HepG2 (cell line): ENCODE measurements around the gene SNAI1. TPM values are rescaled to one million over a fixed set of nuclear protein-coding genes. Genes with fewer than 3 reads are reported as not detected.

Experiments
- ATAC-seq: fragments of 200-7000 bp; cut with Tn5 transposase; 3 replicates; pipeline ENCODE4 v1.9.1; 2020; ENCODE audit warnings: mild to moderate bottlenecking, moderate library complexity
- BruUV-seq: library from RNA; stranded (reverse); fragments of 400-500 nt; replicated peaks from 2 replicates; lab custom pipeline; 2021; lab: Mats Ljungman, UMichigan
- CTCF ChIA-PET: fragments of 300-600 bp; formaldehyde crosslinking; extraction: SDS; loops from one replicate; lab custom pipeline; 2021; ENCODE audit warnings: low total read pairs, inconsistent platforms, low intra/inter-chr PET ratio; lab: Yijun Ruan, JAX
- POLR2A ChIA-PET: fragments of 350-600 bp; sonication (Branson Sonifier 250); formaldehyde crosslinking; loops from one replicate; lab custom pipeline; 2020; ENCODE audit warnings: antibody characterized with exemption, inconsistent platforms; lab: Yijun Ruan, JAX
- DNase-seq: peaks from one replicate; pipeline ENCODE4 v3.0.0-alpha.2; 2015; ENCODE audit warnings: low spot score
- FAIRE-seq: peaks from 3 replicates; lab custom pipeline; 2011; peaks lifted over from hg19 to GRCh38; lab: Jason Lieb, UNC
- H2AFZ ChIP-seq: one replicate; pipeline ENCODE4 v1.6.1; 2011; ENCODE audit warnings: low read length, inconsistent platforms
- H3K27ac ChIP-seq: fragments of 300-600 bp; 3 replicates; pipeline ENCODE4 v1.8.0; 2011; ENCODE audit warnings: mixed run types, mild to moderate bottlenecking, mixed read lengths, low read length, inconsistent platforms; ENCODE audit not compliant: insufficient read depth; ENCODE audit errors: extremely low read length
- H3K27me3 ChIP-seq, 2 experiments: fragments of 200-600 bp in 1 of 2; 2 replicates in 1 of 2; 3 replicates in 1 of 2; pipeline versions ENCODE4 v1.6.0 to v1.8.0; 2011; ENCODE audit warnings: low read length in 2 of 2, mild to moderate bottlenecking in 2 of 2, moderate library complexity in 2 of 2, inconsistent platforms in 1 of 2; ENCODE audit not compliant: insufficient read depth in 2 of 2, control insufficient read depth in 1 of 2
- H3K36me3 ChIP-seq, 2 experiments: fragments of 200-600 bp in 1 of 2; replicated peaks in 1 of 2; 2 replicates in 1 of 2; 3 replicates in 1 of 2; pipeline versions ENCODE4 v1.5.1 to v1.8.0; 2011; ENCODE audit warnings: low read length in 2 of 2, inconsistent platforms in 1 of 2; ENCODE audit not compliant: insufficient read depth in 2 of 2, control insufficient read depth in 1 of 2
- H3K4me1 ChIP-seq: 2 replicates; pipeline ENCODE4 v1.5.1; 2012; ENCODE audit warnings: low read length, inconsistent platforms; ENCODE audit not compliant: insufficient read depth
- H3K4me2 ChIP-seq: 2 replicates; pipeline ENCODE4 v1.6.0; 2011; ENCODE audit warnings: low read depth, low read length, inconsistent platforms
- H3K4me3 ChIP-seq, 3 experiments: fragments of 200-600 bp in 1 of 3; sonication (generic), shearing (Covaris generic) in 1 of 3; replicated peaks in 1 of 3; 2 replicates each; pipeline ENCODE4 v1.5.1; 2011 to 2016; ENCODE audit warnings: low read length in 3 of 3, inconsistent platforms in 2 of 3, low read depth in 2 of 3, mild to moderate bottlenecking in 2 of 3, control low read depth in 1 of 3, mixed read lengths in 1 of 3; ENCODE audit not compliant: insufficient read depth in 1 of 3
- H3K79me2 ChIP-seq: one replicate; pipeline ENCODE4 v1.6.1; 2011; ENCODE audit warnings: low read length, inconsistent platforms; ENCODE audit not compliant: insufficient read depth
- H3K9ac ChIP-seq: 2 replicates; pipeline ENCODE4 v1.6.0; 2011; ENCODE audit warnings: mild to moderate bottlenecking, low read depth, low read length, inconsistent platforms; ENCODE audit not compliant: insufficient read depth
- H3K9me3 ChIP-seq: 2 replicates; pipeline ENCODE4 v1.5.1; 2012; ENCODE audit warnings: mild to moderate bottlenecking, low read length
- H4K20me1 ChIP-seq: 2 replicates; pipeline ENCODE4 v1.6.0; 2011; ENCODE audit warnings: inconsistent platforms, mild to moderate bottlenecking, low read length, moderate library complexity; ENCODE audit not compliant: insufficient read depth
- GMEB2 ChIP-seq: IDR thresholded peaks from 2 replicates; pipeline ENCODE4 v1.6.1; 2016; ENCODE audit warnings: missing biosample characterization, missing genetic modification reagents, low read depth
- HNRNPL ChIP-seq: fragments of 200-400 bp; formaldehyde crosslinking; IDR thresholded peaks from 2 replicates; pipeline ENCODE4 v1.6.1; 2017; ENCODE audit warnings: mild to moderate bottlenecking, low read depth, low read length
- HOXA3 ChIP-seq: sonication (generic); formaldehyde crosslinking; IDR thresholded peaks from 2 replicates; pipeline ENCODE4 v1.5.0; 2020; ENCODE audit warnings: missing genetic modification reagents
- KAT8 ChIP-seq: IDR thresholded peaks from 2 replicates; pipeline ENCODE4 v1.6.1; 2016; ENCODE audit warnings: missing genetic modification reagents, missing compliant biosample characterization
- KLF6 ChIP-seq: IDR thresholded peaks from 2 replicates; pipeline ENCODE4 v1.8.0; 2016; ENCODE audit warnings: missing biosample characterization, missing genetic modification reagents
- RERE ChIP-seq: IDR thresholded peaks from 2 replicates; pipeline ENCODE4 v1.6.1; 2016; ENCODE audit warnings: low read depth, missing genetic modification reagents, missing compliant biosample characterization
- SMAD9 ChIP-seq: sonication (generic); formaldehyde crosslinking; IDR thresholded peaks from 2 replicates; pipeline ENCODE4 v1.5.1; 2020; ENCODE audit warnings: mild to moderate bottlenecking, missing genetic modification reagents
- ZNF333 ChIP-seq: sonication (generic); formaldehyde crosslinking; IDR thresholded peaks from 2 replicates; pipeline ENCODE4 v1.4.0; 2020; ENCODE audit warnings: mild to moderate bottlenecking, missing genetic modification reagents, borderline replicate concordance
- ZNF761 ChIP-seq: sonication (generic); formaldehyde crosslinking; conservative IDR thresholded peaks from 2 replicates; pipeline ENCODE4 v1.4.0; 2020; ENCODE audit warnings: mild to moderate bottlenecking, missing genetic modification reagents
- WGBS: methylation state at CpG from one replicate; pipeline ENCODE4 v1.1.6; 2017; ENCODE audit warnings: low lambda C conversion rate; 5-methylcytosine and 5-hydroxymethylcytosine counted together
- in situ Hi-C: cut with HindIII; loops from 2 replicates; pipeline ENCODE4 v1.10.0; 2017; ENCODE audit warnings: low pct_unique_long_range_greater_than_20kb; ENCODE audit not compliant: extremely low pct_ligation_motif_present
- intact Hi-C: fragments of 100-400 bp; cut with micrococcal nuclease; formaldehyde crosslinking; loops from one replicate; pipeline ENCODE4 v1.10.0; 2022; ENCODE audit not compliant: unreplicated experiment
- polyA plus RNA-seq, 8 experiments: library from polyadenylated mRNA; depleted of rRNA in 3 of 8; stranded (reverse) in 7 of 8; unstranded in 1 of 8; fragments of >200 nt; fragmentation: Illumina TruSeq in 4 of 8; extraction: Trizol in 4 of 8; gene quantifications; 2 replicates each; pipeline versions ENCODE4 v1.2.1 to v1.2.3, GENCODE V29; 2011 to 2016; ENCODE audit warnings: low read depth in 4 of 8, missing spikeins in 1 of 8, mixed read lengths in 1 of 8; ENCODE audit not compliant: insufficient read depth in 1 of 8
- total RNA-seq, 5 experiments: library from RNA; depleted of rRNA; stranded (reverse); fragments of >200 nt; fragmentation: Illumina TruSeq; extraction: Trizol; gene quantifications; 2 replicates each; pipeline ENCODE4 v1.2.3, GENCODE V29; 2016; ENCODE audit warnings: low read depth in 1 of 5
- TF ChIP-seq, protein P1 (sequence below): sonication (generic); formaldehyde crosslinking; IDR thresholded peaks from 2 replicates; pipeline ENCODE4 v1.5.0; 2020; ENCODE audit warnings: mild to moderate bottlenecking, missing genetic modification reagents

SNAI1 gene
- total and polyA plus RNA-seq, 2 of the 13 experiments (the other 11 are each of a cell fraction or from before 2014, with no cell fraction given): 1.3 to 1.4 TPM

GRCh38 chr20:50022676-50023075, 39.9 kb downstream of the SNAI1 start:
- CTCF ChIA-PET: no interaction called here
- no peaks in the 10 kb centered on the region for H3K36me3 ChIP-seq
- ATAC-seq (no peak), FAIRE-seq (no peak), DNase-seq (no peak)
- BruUV-seq: no TSS peak
- POLR2A ChIA-PET: no interaction called here
- no peak overlapping the region for H3K9ac ChIP-seq
- H3K4me2 ChIP-seq: no peak overlapping the region
- 58% methylated on average over 6 of the region's 6 CpGs for WGBS
- 0 out of 5 replicates have a peak, but pooled peaks cover 0 to 12% of the 10 kb centered on the region in 2 experiments for H3K27me3 ChIP-seq
- H2AFZ ChIP-seq: no peak overlapping the region
- intact Hi-C loops: no loop called here
- no peaks in the 10 kb centered on the region for H4K20me1 ChIP-seq
- no peaks in the 10 kb centered on the region for H3K9me3 ChIP-seq
- peaks cover 21% of the 10 kb centered on the region for H3K4me1 ChIP-seq
- no peaks in the 10 kb centered on the region for H3K79me2 ChIP-seq
- in situ Hi-C loops: no loop called here
- H3K27ac ChIP-seq: no peak overlapping the region
- no peak overlapping the region for H3K4me3 ChIP-seq
- TF ChIP-seq ZNF761 (no peak), HOXA3 (CRISPR knock-in tag) (0 out of 2 replicates have a peak, but pooled peaks have one; percentile 7), ZNF333 (no peak), HNRNPL (no peak), SMAD9 (CRISPR knock-in tag) (no peak), GMEB2 (CRISPR knock-in tag) (no peak), KAT8 (no peak), RERE (CRISPR knock-in tag) (no peak), KLF6 (CRISPR knock-in tag) (no peak)
- TF ChIP-seq, protein P1, sequence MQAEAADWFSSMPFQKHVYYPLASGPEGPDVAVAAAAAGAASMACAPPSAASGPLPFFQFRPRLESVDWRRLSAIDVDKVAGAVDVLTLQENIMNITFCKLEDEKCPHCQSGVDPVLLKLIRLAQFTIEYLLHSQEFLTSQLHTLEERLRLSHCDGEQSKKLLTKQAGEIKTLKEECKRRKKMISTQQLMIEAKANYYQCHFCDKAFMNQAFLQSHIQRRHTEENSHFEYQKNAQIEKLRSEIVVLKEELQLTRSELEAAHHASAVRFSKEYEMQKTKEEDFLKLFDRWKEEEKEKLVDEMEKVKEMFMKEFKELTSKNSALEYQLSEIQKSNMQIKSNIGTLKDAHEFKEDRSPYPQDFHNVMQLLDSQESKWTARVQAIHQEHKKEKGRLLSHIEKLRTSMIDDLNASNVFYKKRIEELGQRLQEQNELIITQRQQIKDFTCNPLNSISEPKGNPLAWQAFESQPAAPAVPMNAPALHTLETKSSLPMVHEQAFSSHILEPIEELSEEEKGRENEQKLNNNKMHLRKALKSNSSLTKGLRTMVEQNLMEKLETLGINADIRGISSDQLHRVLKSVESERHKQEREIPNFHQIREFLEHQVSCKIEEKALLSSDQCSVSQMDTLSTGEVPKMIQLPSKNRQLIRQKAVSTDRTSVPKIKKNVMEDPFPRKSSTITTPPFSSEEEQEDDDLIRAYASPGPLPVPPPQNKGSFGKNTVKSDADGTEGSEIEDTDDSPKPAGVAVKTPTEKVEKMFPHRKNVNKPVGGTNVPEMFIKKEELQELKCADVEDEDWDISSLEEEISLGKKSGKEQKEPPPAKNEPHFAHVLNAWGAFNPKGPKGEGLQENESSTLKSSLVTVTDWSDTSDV: no peak
